GM19351 (cell line): ENCODE measurements around the gene RABL6.
A peak's percentile ranks its signal among the peaks of the same experiment; 100 is the strongest.

Source experiments
- ATAC-seq: cut with Tn5 transposase; IDR thresholded peaks from one replicate; pipeline ENCODE4 v1.9.1; 2021; ENCODE audit warnings: mild to moderate bottlenecking, moderate library complexity; ENCODE audit not compliant: unreplicated experiment

The RABL6 gene

DNA sequence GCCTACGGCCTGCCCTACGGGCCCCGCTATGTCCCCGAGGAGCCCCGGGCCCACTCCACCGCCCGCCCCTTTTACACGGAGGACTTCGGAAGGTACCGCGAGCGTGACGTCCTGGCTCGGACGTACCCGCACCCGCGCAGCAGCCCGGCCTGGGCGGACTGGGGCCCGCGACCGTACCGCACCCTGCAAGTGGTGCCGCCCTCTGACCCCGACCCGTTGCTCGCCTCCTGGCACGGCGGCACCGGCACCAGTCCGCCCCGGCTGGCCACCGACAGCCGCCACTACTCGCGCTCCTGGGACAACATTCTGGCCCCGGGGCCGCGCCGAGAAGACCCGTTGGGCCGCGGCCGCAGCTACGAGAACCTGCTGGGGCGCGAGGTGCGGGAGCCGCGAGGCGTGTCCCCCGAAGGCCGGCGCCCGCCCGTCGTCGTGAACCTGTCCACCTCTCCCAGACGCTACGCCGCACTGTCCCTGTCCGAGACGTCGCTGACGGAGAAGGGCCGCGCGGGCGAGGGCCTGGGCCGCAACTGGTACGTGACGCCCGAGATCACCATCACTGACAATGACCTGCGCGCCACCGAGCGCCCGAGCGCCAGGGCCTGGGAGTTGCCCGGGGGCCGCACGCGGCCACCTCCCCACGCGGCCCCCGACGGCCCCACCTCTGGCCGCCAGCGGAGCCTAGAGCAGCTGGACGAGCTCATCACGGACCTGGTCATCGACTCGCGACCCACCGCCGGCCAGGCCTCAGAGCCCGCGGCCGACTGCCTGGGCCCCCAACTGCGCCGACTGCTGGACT lies 37.9 kb downstream of the RABL6 start:
- no peak for ATAC-seq

DNA sequence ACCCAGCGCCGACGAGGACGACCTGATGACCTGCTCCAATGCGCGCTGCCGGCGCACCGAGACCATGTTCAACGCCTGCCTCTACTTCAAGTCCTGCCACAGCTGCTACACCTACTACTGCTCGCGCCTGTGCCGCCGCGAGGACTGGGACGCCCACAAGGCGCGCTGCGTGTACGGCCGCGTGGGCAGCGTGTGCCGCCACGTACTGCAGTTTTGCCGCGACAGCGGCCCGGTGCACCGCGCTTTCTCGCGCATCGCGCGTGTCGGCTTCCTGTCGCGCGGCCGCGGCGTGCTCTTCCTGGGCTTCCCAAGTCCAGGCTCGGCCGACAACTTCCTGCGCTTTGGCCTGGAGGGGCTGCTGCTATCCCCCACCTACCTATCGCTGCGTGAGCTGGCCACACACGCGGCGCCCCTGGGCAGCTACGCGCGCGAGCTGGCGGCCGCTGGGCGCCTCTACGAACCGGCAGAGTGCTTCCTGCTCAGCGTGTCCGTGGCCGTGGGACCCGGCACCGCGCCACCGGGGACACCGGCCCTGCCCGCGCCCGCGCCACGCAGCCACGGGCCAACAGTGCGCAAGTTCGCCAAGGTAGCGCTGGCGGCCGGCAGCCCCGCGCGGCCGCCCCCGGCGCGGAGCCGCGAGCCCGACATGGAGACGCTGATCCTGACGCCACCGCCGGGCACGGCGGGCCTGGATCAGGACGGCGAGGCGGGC lies 38.8 kb downstream of the RABL6 start:
- no peak for ATAC-seq

DNA sequence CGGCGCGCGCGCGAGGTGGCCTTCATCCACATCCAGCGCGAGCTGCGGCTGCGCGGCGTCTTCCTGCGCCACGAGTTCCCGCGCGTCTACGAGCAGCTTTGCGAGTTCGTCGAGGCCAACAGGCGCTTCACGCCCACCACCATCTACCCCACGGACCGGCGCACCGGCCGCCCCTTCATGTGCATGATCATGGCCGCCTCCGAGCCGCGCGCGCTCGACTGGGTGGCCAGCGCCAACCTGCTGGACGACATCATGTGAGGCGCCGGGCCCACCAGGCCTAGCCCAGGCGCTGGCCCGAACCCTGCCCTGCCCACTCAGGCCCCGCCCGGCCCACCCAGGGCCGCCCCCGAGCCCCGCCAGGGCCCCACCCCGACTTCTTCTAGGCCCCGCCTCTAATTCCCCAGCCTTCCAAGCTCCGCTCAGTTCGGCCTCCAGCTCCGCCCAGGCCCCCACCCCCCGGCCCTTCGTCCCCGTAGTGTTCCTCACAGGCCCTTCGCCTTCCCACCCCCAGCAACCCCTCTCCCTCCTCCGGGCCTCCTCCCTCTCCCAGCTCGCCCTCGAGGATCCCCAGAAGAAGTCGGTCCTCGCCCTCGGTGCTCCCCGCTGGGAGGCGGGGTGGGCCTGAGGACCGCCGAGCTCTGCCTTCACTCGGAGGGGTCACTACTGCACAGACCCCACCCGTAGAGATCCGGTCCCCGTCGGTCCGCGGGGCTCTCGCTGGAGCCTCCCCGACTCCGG lies 39.5 kb downstream of the RABL6 start:
- ATAC-seq = no peak

GRCh38 chr9:136847826-136848392 lies 40.2 kb downstream of the RABL6 start:
- ATAC-seq = no peak

DNA sequence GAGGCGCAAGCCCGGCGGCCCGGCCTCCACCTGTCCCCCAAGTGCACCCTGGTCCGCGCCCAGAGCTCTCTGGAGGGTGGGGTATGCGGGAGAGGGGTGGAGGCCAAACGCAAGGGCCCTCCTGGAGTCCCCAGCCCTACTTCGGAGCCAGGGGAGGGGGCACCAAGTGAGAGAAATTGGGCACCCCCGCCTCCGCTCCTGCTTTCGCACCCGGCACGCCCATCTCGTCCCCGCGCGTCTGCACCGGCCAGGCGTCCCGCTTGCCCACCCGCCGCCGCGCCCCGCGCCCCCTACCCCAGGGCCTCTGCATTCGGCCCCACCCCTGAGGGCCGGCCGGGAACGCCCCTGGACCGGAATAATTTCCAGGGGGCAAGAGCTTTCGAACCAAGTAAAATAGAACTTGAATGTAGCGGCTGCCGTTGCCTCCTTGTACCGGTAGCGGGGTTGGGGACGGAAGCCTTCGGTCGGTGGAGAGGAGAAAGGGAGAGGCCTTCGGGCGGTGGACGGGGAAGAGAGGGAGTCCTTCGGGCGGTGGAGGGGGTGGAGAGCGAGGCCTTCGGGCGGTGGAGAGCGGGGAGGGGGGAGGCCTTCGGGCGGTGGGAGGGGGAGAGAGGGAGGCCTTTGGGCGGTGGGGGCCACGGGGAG lies 40.8 kb downstream of the RABL6 start:
- peak; percentile 6 for ATAC-seq

DNA sequence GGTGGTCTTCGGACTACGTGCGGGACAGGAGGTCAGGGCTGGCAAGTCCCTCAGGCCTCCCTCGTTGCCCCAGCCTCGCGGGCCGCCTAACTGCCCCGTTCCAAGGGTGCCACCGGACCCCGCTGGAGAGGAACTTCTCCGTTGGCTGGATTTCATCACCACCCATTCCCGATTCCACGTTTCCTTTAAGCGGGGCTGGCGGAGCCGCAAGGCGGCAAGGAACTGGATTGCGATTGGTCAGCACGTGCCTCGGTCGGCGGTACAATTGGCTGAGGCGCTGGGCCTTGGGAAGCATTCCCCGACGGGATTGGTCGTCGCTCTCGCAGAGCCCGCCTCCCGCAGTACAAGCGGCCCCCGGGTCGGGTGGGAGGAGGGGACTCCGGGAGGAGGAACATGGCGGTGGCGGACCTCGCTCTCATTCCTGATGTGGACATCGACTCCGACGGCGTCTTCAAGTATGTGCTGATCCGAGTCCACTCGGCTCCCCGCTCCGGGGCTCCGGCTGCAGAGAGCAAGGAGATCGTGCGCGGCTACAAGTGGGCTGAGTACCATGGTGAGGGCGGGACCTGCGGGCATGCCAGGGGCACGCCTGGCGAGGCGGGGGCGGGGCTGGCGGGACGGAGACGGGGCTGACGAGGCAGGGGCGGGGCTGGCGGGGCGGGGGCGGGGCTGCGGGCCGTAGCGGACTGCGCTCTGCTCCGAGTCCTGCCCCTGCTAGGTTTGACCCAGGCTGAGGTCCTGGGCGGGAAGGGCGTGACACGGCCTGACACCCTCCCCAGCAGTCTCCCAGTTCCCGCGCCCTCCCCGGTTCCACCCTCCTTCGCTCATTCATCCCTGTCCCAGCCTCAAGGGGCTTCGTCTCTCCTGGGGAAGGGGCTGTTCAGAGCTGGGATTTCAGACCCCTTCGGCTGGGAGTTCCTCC lies 41.6 kb downstream of the RABL6 start, which contains the start of gene PHPT1:
TSS of gene PHPT1 (plus strand) at position 372 of the 922 bp plus-strand sequence. CDS start at position 394, 22 bp downstream.
- peak; percentile 81 for ATAC-seq

DNA sequence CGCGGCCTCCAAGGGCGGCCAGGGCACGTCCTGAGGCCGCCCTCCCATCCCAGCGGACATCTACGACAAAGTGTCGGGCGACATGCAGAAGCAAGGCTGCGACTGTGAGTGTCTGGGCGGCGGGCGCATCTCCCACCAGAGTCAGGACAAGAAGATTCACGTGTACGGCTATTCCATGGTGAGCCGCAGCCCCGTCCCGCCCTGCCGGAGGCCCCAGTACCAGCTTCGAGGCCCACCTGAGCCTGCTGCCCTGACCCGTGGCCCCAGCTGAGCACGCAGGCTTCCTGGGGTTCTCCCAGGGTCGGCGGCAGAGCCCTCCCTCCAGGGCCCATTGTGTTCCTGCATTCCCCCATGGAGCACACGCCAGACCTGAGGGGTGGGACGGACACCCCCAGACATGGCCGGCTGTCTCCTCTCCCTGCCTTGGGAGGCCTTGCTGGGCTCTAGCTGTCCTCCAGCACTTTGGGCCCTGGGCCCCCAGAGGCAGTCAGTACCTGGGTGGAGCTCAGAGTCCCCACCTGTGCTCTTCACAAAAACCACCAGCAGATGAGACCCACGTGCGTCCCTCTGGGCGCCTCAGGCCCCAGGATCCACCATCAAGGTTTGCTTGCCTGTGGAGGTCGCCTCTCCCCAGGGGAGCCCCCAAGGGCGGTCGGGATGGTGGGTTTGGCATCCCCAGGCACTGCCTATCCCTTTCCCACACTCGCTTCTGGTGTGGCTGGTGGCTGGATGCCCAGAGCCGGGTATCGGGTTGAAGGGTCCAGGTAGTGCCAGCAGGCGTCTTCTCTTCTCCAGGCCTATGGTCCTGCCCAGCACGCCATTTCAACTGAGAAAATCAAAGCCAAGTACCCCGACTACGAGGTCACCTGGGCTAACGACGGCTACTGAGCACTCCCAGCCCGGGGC lies 42.5 kb downstream of the RABL6 start:
- ATAC-seq = no peak

DNA sequence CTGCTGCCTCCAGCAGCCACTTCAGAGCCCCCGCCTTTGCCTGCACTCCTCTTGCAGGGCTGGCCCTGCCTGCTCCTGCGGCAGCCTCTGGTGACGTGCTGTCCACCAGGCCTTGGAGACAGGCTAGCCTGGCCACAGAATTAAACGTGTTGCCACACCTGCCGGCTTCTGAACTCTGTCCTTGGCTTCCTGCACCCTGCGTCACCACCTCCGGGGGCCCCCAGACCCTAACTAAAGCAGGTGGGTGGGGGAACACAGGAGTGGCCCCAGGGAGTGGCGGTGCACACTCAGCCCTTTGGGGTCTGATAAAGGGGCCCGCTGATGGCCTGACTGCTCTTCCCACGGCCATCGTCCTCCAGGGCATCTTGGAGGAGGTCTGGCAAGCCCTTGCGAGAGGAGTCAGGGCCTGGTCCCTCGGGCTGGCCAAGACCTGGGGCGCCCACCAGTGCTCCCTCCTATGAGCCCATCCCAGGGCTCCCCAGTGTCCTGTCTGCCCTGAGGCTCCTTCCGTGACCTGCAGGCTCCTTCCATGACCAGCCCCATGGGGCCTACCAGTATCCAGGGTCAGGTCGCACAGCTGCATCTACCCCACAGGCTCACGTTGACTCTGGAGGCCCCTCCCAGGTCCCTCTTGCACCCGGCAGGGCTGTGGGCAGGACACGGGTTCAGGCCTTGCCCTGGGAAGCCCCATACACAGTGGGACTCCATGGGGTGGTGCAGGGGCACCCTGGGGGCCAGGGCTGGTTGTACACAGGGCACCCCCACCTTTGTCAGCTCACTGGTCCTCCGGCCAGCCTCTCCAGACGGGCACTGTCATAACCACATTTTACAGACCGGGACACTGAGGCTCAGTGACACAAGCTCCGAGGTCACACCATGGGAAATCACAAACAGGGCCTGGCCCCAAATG lies 43.4 kb downstream of the RABL6 start:
- ATAC-seq = no peak

DNA sequence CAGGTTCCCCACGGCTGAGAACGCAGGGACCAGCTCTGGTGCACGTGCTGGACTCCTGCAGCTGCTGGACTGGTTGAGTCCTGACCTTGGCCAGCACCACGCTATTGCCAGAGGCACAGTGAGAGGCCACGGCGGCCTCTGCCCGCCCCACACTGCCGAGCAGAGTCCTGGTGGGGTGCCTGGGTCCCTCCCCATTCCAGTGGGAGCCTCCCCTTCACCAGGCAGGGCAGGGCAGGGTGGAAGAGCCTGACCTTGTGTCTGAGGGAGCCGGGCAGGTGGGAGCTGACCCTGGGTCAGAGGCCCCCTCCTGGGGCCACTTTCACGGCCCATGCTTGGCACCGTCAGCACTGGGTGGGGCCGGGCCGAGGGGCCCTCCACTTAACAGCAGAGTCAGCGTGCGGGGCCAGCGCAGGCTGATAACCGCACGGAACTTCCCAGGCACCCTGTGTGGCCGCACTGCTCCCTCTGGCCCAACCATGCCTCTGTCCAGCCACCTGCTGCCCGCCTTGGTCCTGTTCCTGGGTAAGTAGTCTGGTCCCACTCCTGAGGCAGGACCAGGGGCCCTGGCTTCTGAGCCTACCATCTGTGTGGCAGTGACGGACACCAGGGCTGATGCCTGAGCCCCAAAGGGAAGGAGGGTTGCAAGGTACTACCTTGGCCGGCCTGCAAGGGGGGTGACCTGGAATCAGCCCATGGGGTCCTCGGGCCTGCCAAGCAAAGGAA lies 44.4 kb downstream of the RABL6 start, which contains the start of gene MAMDC4:
TSS of gene MAMDC4 (plus strand) at position 406 of the 723 bp plus-strand sequence. CDS start at position 477, 71 bp downstream.
- no peak for ATAC-seq

GRCh38 chr9:136852664-136853595 lies 45.2 kb downstream of the RABL6 start:
- no peak for ATAC-seq

- ATAC-seq = no peak
Observed at GRCh38 chr9:136853596-136854112, 45.9 kb downstream of the RABL6 start.

- no peak for ATAC-seq
Observed at GRCh38 chr9:136854113-136854841, 46.5 kb downstream of the RABL6 start.

DNA sequence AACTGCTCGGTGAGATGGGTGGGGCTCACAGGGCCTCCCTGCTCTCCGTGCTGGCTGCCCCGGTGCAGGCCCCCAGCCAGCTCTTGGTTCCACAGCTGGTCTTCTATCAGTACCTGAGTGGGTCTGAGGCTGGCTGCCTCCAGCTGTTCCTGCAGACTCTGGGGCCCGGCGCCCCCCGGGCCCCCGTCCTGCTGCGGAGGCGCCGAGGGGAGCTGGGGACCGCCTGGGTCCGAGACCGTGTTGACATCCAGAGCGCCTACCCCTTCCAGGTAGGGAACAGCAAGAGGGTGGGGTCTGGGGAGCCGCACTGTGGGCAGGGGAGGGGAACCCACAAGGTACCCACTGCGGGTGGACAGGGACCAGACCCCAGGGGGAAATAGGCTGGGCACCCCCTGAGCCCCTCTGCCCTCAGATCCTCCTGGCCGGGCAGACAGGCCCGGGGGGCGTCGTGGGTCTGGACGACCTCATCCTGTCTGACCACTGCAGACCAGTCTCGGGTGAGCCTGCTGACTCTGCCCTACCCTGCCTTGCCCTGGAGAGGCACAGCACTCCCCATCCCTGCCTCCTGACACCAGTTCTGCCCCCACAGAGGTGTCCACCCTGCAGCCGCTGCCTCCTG lies 47.2 kb downstream of the RABL6 start:
- ATAC-seq = no peak

GRCh38 chr9:136855461-136856078 lies 47.8 kb downstream of the RABL6 start:
- ATAC-seq = no peak
